SW 1271 (cell line): ENCODE measurements around the gene CCDC186.

Experiments
- DNase-seq, 2 experiments: peaks; one replicate each; lab custom pipeline; 2025; lab: John Stamatoyannopoulos, UW

CCDC186 gene

GRCh38 chr10:114110174-114110972, 63.6 kb downstream of the CCDC186 start:
- peak in 1 of 2 experiments; percentile 2 for DNase-seq

DNA sequence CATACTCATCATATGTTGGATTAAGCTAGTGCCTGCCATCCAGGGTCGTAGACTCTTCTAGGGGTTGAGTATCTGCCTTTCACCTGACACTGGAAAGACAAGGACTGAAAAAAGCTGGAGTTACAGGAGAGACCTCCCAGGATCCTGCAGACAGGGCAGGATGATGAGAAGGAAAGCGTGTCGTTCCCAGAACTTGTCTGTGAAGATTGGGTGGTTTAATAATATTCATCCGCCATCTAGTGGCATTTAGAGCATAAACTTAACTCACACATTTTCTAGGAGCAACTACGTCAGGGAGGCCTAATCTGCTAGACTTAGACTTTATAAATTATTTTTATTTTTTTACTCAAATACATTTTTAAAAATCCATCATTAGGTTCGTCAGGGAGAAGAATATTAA, 70.7 kb downstream of the CCDC186 start:
- peak; percentile 16 to 53 for DNase-seq

DNA sequence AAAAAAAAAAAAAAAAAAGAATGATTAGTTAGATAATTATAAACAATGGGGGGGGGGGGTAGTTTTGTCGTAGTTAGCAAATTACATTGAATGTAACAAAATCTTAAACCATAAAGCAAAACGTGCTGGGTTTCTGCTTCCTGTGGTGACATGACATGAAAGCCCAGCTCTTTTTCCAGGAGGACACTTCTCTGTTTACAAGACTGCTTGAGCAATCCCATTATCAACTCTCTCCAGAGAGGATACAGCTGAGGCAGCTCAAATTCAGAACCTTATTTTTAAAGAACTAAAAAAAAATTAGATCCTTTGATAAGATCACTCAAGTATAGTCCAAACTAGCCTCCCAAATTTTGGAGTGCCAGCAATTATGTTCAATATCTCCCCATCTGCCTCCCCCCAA, 71.7 kb downstream of the CCDC186 start:
- DNase-seq = no peak

GRCh38 chr10:114100848-114101741, 72.9 kb downstream of the CCDC186 start:
- DNase-seq = no peak

DNA sequence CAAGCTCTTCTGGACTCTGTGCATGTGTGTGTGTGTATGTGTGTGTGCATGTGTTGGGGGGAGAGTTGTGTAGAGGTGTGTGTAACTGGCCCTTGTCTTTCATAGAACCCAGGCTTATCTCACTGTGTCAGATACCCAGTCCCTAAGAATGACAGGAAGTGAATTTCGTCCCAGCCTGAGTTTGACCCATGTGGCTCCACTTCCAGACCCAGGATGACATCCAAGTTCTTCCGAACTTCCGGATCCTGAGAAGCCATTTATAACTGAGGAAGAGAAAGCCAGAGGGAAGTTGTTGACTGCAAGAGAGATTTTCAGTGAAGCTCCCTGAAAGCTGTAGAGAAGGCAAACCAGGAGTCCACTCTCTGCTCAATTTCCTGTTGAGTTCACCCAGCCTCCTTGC, 77.1 kb downstream of the CCDC186 start:
- no peak for DNase-seq

- DNase-seq = no peak
Observed at GRCh38 chr10:114095559-114096337, 78.3 kb downstream of the CCDC186 start.

- DNase-seq = no peak
Observed at GRCh38 chr10:114094795-114095194, 79.2 kb downstream of the CCDC186 start.

DNA sequence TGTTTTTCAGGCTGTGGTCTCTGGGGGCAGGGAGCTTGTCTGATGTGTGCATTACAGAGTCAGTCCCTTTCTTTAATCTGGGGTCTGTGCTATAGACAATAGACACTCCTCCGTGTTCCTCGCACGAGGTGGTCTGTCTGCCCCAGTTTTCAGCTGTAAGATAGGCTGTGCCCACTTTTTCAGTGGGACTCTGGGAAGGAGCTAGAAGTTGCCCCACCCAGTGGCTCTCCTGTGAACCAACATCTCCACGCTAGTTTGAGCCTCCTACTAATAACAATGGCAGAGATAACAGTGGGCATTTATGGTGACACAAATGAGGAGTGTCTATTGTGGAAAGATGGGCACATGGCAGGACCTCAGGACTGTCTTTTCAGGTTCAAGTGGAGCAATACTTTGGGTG, 86.3 kb downstream of the CCDC186 start:
- no peak for DNase-seq

DNA sequence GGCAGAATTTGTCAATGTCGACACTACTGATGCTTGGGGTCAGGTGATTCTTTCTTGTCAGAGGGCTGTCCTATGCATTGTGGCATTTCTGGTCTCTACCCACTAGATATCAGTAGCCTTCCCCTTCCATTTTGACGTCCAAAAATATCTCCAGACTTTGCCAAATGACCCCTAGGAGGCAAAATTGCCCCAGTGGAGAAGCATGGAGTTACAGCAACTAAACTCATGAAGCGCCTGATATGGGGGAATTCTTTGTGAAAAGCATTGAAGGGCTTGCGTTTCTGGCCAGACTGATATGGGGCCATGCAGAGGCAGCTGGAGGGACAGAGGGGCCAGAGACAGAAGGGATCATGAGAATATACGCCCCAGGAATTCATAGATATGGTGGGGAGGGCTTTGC, 86.7 kb downstream of the CCDC186 start:
- no peak for DNase-seq

GRCh38 chr10:114084215-114084614, 89.8 kb downstream of the CCDC186 start:
- DNase-seq = no peak

DNA sequence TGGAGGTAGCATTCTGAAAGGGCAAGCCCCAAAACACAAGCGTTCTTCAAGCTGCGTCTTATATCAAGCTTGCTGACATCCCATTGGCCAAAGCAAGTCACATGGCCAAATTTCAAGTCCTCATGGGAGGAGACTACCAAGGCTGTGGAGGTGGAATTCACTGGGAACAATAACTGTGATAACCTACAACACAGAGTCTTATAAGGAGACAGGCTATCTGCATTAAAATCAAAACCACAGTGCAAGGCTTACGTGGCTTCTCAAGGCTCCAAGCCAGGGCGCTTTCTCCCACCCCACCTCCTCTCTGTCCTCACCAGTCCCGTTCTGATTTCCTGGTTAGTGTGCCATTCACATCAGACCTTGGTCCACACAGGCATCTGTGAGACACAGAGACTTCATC, 91.0 kb downstream of the CCDC186 start:
- no peak for DNase-seq

DNA sequence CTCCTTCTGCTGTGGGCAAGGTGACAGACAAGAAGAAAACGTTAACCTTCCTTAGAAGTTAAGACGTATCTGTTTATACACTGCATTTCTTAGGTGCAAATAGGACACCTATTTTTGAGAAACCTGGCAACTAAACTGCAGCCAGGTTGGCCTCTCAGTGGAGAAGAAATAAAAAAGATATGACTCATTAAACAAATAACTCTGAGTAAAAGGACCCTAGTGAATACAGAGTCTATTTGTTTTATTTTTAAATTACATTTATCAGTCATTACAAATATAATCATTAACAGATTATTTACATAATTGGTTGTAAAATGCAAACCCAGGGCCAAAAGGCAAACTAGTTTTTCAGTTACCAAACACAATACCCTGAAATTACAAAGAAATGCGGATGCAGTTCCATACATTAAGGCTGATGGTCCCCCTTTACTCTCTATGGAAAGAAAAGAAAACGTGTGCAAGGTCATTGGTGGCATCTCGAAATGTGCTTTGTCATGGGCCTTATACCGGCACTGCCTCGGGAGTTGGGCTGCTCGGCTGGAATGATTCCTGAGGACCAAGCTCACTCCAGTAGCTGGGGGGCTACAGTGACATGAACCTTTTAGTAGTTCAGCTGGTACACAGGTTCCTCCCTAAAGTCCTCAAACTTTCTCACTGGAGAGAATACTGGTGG, 92.0 kb downstream of the CCDC186 start:
- no peak for DNase-seq

DNA sequence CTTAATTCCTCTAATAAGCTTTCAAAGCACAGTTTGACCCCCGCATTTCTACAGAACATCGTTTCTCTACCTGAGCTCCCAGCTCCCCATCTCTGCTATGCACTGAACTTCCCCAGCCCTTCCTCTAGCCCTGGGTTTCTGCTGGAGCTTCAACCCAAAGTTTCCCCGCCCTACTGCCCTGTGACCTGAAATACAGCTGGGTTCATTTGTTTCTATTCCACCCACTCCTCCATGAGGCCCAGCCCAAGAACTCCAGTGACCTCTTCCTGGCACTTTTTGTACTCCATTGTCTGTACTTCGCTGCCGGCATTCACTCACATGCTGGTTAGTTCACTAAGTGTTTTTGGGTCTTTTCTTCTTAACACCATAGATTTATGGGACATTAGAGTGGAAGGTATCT, 94.6 kb downstream of the CCDC186 start:
- DNase-seq = no peak

GRCh38 chr10:114078346-114078745, 95.7 kb downstream of the CCDC186 start:
- no peak for DNase-seq

DNA sequence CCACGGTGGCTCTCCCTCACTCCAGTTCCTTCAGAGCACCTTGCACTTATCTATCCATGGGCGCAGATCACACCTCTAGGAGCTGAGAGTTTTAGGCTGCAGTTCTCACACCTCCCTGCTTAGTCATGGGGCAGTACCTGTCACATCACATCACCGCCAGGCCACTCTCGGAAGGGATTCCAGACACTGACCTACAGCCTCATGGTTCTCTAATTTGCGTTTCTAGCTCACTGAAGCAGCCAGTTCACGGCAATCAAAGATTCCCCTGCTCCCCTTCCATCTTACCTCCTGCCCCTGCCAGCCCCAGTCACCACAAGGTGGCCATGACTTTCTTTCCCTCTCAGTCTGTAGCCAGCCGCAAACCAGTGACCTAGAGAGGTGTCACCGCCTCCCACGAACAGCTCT, 96.2 kb downstream of the CCDC186 start:
- DNase-seq = no peak

DNA sequence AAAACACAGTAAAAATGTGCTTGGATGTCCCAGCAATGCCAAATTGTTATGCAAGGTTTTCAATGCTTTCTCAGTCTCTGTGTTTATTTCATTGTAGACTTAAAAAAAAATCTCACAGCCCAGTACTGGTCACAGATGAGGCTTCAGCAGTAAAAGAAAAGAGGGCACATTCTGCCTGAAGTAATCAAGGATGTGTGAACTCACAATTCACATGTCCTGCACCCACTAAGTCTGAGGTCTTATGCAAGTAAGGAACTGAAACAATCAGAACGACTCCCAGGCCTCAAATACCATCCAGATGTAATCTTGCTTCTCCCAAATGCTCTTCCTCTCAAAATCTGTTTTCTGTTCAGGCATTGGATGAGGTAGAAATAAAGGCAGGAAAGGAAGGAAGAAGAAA, 96.7 kb downstream of the CCDC186 start:
- DNase-seq = no peak

DNA sequence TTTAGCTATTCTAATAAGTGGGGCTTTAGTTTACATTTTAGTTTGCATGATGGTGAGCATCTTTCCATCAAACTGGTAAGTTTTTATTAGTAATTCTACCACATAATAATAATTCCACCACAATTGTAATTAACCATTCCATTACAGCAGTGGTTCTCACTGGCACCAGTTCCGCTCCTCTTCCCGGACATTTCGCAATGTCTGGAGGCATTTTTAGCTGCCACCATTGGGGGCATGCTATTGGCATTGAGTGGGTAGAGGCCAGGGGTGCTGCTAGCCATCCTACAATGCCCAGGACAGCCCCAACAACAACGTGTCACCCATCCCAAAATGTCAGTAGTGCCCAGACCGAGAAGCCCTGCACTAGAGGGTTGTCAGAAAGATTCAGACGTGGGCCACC, 98.9 kb downstream of the CCDC186 start:
- DNase-seq = no peak

DNA sequence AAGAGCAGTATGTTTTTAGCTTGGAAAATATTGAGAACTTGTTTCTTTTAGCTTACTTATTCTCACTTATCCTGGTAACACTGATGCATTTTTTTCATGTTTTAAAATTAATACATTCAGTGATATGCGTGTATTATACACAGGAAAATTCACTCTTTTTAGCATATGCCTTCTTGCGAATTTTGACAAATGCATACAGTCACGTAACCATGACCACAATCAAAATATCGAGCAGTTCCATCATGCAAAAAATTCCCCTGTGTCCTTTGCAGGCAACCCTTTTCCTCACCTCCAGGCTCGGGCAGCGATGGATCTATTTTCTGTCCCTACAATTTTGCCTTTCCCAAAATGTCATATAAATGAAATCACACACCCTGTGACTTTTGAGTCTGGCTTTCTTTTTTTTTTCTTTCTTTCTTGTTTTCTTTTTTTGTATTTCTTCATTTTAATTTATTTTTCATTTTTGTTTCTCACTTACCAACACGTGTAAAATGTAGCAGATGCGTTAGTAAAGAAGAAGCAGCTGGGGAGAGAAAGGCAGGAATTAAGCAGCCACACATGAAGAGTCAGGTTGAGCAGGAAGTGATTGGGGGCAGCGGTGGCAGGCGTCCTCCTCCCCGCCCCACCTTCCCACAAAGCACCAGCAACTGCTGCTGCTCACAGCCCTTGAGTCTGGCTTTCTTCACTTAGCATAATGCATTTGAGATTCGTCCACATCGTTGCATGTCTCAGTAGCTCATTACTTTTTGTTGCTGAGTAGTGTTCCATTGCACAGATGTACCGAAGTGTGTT, 100.4 kb downstream of the CCDC186 start:
- DNase-seq = no peak

DNA sequence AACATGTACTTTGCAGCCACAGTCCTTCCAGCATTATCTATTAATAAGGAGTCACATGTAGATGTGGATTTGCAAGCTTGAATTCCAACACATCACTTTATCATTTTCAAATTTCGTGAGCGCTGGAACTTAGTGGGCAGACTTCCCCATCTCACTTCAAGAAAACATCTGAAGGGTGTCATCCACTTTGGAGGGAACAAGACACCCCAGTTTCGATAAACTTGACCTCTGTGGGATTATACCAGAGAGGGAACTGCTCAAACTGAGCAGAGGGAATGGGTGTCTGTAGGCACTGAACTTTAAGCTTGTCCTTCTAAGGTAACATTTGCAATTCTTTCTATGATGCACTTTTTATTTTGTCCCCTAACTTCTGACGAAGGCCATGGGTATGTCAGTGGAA, 102.8 kb downstream of the CCDC186 start:
- DNase-seq = no peak
